OCI-LY3 (cell line): ENCODE data around the gene KIFBP.

Experiments
- EZH2phosphoT487 ChIP-seq: fragments of 200-600 bp; shearing (Covaris generic); IDR thresholded peaks from 2 replicates; pipeline ENCODE4 v1.6.1; 2018; ENCODE audit warnings: antibody characterized with exemption, mixed run types, low read depth
- TF ChIP-seq, protein P1 (sequence below): fragments of 200-600, 300-600 bp; sonication (generic); IDR thresholded peaks from 2 replicates; pipeline ENCODE4 v1.5.1; 2014; ENCODE audit warnings: antibody characterized with exemption, low read length, low read depth

DNA sequence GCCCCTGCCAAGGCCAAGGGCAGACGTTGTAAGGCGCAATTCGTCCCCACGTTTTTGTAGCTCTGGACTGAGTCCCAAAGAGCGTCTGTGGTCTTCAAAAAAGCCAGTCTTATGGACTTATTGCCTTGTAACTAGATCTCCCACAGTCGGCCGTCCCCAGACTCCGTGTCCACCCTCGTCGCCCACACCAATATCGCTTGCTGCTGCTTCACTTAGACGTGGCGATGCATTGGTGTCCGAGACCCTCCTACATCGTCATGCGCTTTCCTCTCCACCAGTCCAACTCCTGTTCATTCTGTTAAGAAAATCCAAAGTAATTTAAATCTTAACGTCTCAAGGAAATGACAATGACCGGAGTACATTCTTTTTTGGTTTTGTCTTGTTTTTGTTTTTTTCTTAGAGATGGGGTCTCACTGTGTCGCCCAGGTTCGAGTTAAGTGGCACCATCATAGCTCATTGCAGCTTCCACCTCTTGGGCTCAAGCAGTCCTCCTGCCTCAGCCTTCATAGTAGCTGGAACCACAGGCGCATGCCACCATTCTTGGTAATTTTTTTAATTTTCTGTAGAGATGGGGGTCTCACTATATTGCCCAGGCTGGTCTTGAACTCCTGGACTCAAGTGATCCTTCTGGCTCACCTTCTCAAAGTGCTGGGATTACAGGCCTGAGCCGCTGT, 851 bp downstream of the KIFBP start:
- TF ChIP-seq, protein P1, sequence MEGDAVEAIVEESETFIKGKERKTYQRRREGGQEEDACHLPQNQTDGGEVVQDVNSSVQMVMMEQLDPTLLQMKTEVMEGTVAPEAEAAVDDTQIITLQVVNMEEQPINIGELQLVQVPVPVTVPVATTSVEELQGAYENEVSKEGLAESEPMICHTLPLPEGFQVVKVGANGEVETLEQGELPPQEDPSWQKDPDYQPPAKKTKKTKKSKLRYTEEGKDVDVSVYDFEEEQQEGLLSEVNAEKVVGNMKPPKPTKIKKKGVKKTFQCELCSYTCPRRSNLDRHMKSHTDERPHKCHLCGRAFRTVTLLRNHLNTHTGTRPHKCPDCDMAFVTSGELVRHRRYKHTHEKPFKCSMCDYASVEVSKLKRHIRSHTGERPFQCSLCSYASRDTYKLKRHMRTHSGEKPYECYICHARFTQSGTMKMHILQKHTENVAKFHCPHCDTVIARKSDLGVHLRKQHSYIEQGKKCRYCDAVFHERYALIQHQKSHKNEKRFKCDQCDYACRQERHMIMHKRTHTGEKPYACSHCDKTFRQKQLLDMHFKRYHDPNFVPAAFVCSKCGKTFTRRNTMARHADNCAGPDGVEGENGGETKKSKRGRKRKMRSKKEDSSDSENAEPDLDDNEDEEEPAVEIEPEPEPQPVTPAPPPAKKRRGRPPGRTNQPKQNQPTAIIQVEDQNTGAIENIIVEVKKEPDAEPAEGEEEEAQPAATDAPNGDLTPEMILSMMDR = no peak
- no peak for TF ChIP-seq EZH2phosphoT487
